Fibroblast of lung (primary cell): ENCODE data around the gene CPNE6. TPM values are rescaled to one million over a fixed set of nuclear protein-coding genes. Genes with fewer than 3 reads are reported as not detected.

Experiments used
- DNase-seq, 2 donors: peaks; one replicate each; pipeline versions ENCODE4 v3.0.0 to v3.0.0-alpha.2; 2010; ENCODE audit warnings: low read depth in 2 of 2
- H2AFZ ChIP-seq: 2 replicates; pipeline ENCODE4 v1.5.1; 2012; ENCODE audit warnings: low read length, control low read depth, inconsistent platforms
- H3K27ac ChIP-seq: 2 replicates; pipeline ENCODE4 v1.5.1; 2011; ENCODE audit warnings: low read length, control low read depth; ENCODE audit not compliant: insufficient read depth
- H3K27me3 ChIP-seq: 2 replicates; pipeline ENCODE4 v1.5.1; 2011; ENCODE audit warnings: mild to moderate bottlenecking, low read length; ENCODE audit not compliant: control insufficient read depth, insufficient read depth
- H3K36me3 ChIP-seq: 2 replicates; pipeline ENCODE4 v1.5.1; 2011; ENCODE audit warnings: low read length; ENCODE audit not compliant: control insufficient read depth, insufficient read depth
- H3K4me1 ChIP-seq: 2 replicates; pipeline ENCODE4 v1.5.1; 2011; ENCODE audit warnings: low read length; ENCODE audit not compliant: control insufficient read depth, insufficient read depth; ENCODE audit errors: extremely low read depth
- H3K4me2 ChIP-seq: 2 replicates; pipeline ENCODE4 v1.5.1; 2011; ENCODE audit warnings: low read length, control low read depth; ENCODE audit not compliant: insufficient read depth; ENCODE audit errors: extremely low read depth
- H3K4me3 ChIP-seq, 4 experiments: fragments of 200-600 bp in 1 of 4; sonication (generic) in 1 of 4; replicated peaks in 1 of 4; 2 replicates each; pipeline ENCODE4 v1.5.1; 2011 to 2016; ENCODE audit warnings: low read length in 4 of 4, low read depth in 3 of 4, mild to moderate bottlenecking in 3 of 4, control low read depth in 2 of 4, inconsistent platforms in 1 of 4, mixed read lengths in 1 of 4; ENCODE audit not compliant: insufficient read depth in 1 of 4; ENCODE audit errors: control extremely low read depth in 1 of 4
- H3K79me2 ChIP-seq: 2 replicates; pipeline ENCODE4 v1.5.1; 2012; ENCODE audit warnings: mild to moderate bottlenecking, low read length, inconsistent platforms; ENCODE audit not compliant: control insufficient read depth, insufficient read depth
- H3K9ac ChIP-seq: 2 replicates; pipeline ENCODE4 v1.5.1; 2011; ENCODE audit warnings: mild to moderate bottlenecking, low read length, control low read depth; ENCODE audit not compliant: insufficient read depth
- H3K9me3 ChIP-seq: 2 replicates; pipeline ENCODE4 v1.5.1; 2012; ENCODE audit warnings: low read depth, low read length; ENCODE audit not compliant: control insufficient read depth, insufficient read depth
- H4K20me1 ChIP-seq: 2 replicates; pipeline ENCODE4 v1.5.1; 2011; ENCODE audit warnings: low read length; ENCODE audit not compliant: control insufficient read depth, insufficient read depth; ENCODE audit errors: extremely low read depth
- CTCF ChIP-seq, 2 donors: IDR thresholded peaks in 1 of 2; conservative IDR thresholded peaks in 1 of 2; 1 replicate in 1 of 2; 2 replicates in 1 of 2; pipeline ENCODE4 v1.5.1; 2011 to 2012; ENCODE audit warnings: low read length in 2 of 2, control low read depth in 1 of 2, inconsistent platforms in 1 of 2, low read depth in 1 of 2, mild to moderate bottlenecking in 1 of 2
- EZH2 ChIP-seq: IDR thresholded peaks from 2 replicates; pipeline ENCODE4 v1.5.1; 2012; ENCODE audit warnings: low read length, control low read depth, mild to moderate bottlenecking; ENCODE audit errors: missing control alignments
- polyA plus RNA-seq, 2 donors: library from polyadenylated mRNA; depleted of rRNA in 1 of 2; stranded (reverse) in 1 of 2; unstranded in 1 of 2; fragments of >200 nt; gene quantifications; 2 replicates each; pipeline ENCODE4 v1.2.1, GENCODE V29; 2011 to 2012; ENCODE audit warnings: missing spikeins in 1 of 2
- total RNA-seq: library from RNA; depleted of rRNA; stranded (reverse); fragments of >200 nt; gene quantifications from 2 replicates; pipeline ENCODE4 v1.2.1, GENCODE V29; 2014

CPNE6 gene
- total and polyA plus RNA-seq, 2 donors (not counting 1 experiment from before 2014, with no cell fraction given) = not detected

- Histone ChIP-seq H3K27ac (peak overlapping the region; percentile 64), H4K20me1 (no peaks in the 10 kb centered on the region), H3K27me3 (no peaks in the 10 kb centered on the region), H3K4me2 (peak overlapping the region; percentile 77), H3K4me3 (peak overlapping the region; percentile 66 to 91 (median 84)), H3K4me1 (peaks cover 2% of the 10 kb centered on the region), H3K9ac (no peak overlapping the region), H3K9me3 (no peaks in the 10 kb centered on the region), H3K36me3 (peaks cover 2% of the 10 kb centered on the region), H3K79me2 (no peaks in the 10 kb centered on the region), H2AFZ (peak overlapping the region; percentile 6)
- TF ChIP-seq EZH2 (no peak), CTCF (conservative IDR thresholded peaks at IDR 0.05 in 1 of 2, IDR thresholded peaks at IDR 0.05 in 1 of 2; ENCODE audit: low read depth in 1 of 2, low read length in 2 of 2) (no peak)
- peak in 1 of 2 donors; percentile 62 for DNase-seq
Observed at GRCh38 chr14:24095271-24096068, 24.1 kb downstream of the CPNE6 start.

- TF ChIP-seq EZH2 (no peak), CTCF (conservative IDR thresholded peaks at IDR 0.05 in 1 of 2, IDR thresholded peaks at IDR 0.05 in 1 of 2; ENCODE audit: low read depth in 1 of 2, low read length in 2 of 2) (no peak)
- Histone ChIP-seq H3K27ac (no peak overlapping the region), H3K9ac (no peak overlapping the region), H3K36me3 (peaks cover 2% of the 10 kb centered on the region), H3K9me3 (no peaks in the 10 kb centered on the region), H3K4me1 (peaks cover 2% of the 10 kb centered on the region), H3K79me2 (no peaks in the 10 kb centered on the region), H3K4me2 (no peak overlapping the region), H4K20me1 (no peaks in the 10 kb centered on the region), H3K27me3 (no peaks in the 10 kb centered on the region), H2AFZ (no peak overlapping the region), H3K4me3 (no peak overlapping the region)
- DNase-seq = no peak
Observed at GRCh38 chr14:24096545-24097181, 25.3 kb downstream of the CPNE6 start.

DNA sequence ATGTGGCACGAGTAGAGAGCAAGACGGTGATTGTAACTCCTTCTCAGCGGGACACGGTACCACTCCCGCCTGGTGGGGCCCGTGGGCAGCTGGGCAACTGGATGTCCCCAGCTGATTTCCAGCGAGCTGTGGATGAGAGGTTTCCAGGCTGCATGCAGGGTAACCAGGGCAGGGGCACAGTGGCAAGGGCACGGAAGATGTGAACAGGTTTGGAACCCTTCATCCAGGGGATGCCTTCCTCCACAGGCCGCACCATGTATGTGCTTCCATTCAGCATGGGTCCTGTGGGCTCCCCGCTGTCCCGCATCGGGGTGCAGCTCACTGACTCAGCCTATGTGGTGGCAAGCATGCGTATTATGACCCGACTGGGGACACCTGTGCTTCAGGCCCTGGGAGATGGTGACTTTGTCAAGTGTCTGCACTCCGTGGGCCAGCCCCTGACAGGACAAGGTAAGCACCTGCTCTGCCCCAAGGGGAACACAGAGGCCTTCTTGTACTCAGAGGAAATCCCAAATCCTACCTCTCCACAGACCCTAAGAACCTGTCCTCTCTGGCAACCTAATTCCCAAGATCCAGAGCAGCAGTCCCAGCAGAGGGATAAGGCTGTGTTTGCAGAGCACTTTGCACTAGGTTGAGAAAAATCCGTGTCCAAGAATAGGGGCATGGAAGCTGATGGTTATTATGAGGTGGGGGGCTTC lies 27.0 kb downstream of the CPNE6 start:
- H3K4me2 ChIP-seq = no peak overlapping the region
- H3K4me3 ChIP-seq = no peak overlapping the region
- H2AFZ ChIP-seq = no peak overlapping the region
- H3K9ac ChIP-seq = no peak overlapping the region
- H3K79me2 ChIP-seq = no peaks in the 10 kb centered on the region
- H3K36me3 ChIP-seq = peaks cover 2% of the 10 kb centered on the region
- H4K20me1 ChIP-seq = no peaks in the 10 kb centered on the region
- H3K9me3 ChIP-seq = no peaks in the 10 kb centered on the region
- no peaks in the 10 kb centered on the region for H3K27me3 ChIP-seq
- H3K27ac ChIP-seq = no peak overlapping the region
- DNase-seq = no peak
- peaks cover 2% of the 10 kb centered on the region for H3K4me1 ChIP-seq
- TF ChIP-seq CTCF (conservative IDR thresholded peaks at IDR 0.05 in 1 of 2, IDR thresholded peaks at IDR 0.05 in 1 of 2; ENCODE audit: low read depth in 1 of 2, low read length in 2 of 2) = no peak
- TF ChIP-seq EZH2 = no peak
